Kidney glomerular epithelial cell (primary cell): ENCODE results near the gene LDLRAD4.

Experiments used
- DNase-seq: peaks from one replicate; lab custom pipeline; 2025; lab: John Stamatoyannopoulos, UW

Gene LDLRAD4

DNA sequence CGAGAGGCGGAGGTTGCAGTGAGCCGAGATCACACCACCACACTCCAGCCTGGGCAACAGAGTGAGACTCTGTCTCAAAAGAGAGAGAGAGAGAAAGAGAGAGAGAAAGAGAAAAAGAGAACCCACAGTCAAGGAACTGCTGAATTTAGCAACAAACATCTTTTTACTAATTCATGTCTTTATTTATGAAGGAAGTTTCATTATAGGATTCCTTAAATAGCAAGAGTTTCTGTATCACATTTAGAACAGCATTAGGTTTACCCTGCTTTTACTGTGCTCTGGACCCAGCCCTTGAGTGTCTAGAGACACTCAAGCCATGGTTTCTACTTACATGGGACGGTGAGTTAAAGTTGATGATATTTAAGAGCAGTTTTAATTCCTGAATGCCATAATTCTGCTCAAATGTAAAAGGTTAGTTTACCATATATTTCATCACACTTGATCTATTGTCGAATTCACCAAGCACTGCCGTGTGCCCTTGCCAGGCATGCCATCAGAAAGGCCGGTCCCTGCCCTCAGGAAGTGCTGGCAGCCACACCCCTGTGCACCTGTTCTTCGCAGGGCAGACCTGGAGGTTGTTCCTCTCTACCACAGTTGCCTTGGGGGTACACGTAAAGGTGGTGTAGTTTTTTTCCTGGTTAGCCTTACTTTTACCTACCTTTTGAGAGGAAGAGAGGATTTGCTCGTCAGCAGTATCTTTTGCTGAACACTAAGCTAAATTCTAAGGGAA is 153.3 kb downstream of the LDLRAD4 start:
- DNase-seq, result no peak

DNA sequence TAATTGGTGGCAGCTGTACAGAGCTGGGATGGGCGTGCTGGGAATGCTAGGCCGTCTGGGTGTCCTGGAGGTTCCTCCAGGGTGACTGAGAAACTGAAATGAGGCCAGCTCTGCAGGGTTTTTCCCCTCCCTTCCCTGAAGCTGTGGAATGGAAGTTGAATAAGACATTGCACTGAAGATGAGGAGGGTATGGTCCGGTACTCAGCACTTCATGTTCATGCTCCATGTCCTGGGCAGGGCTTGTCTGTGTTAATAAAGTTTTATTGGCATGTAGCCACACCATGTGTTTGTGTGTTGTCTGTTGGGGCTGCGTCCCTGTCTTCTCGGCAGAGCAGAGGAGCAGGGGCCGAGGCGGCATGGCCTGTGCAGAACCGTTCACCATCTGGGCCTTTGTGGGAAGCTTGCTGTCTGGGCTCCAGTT is 154.0 kb downstream of the LDLRAD4 start:
- no peak for DNase-seq

DNA sequence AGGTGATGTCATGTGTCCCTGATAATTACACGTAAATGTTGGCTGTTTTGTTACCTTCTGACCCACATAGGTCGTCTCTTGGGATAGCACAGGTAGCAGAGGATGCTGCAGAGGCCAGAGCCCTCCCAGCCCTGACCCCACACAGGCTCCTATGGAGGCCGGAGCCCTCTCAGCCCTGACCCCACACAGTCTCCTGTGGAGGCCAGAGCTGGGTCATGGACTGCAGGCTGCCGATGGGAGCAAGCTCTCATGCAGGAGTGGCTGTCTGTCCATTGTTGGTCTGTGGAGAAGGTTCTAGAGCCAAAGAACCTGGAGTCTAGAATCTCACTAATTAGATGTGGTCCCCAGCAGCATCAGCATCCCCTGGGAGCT is 155.5 kb downstream of the LDLRAD4 start:
- no peak for DNase-seq

DNA sequence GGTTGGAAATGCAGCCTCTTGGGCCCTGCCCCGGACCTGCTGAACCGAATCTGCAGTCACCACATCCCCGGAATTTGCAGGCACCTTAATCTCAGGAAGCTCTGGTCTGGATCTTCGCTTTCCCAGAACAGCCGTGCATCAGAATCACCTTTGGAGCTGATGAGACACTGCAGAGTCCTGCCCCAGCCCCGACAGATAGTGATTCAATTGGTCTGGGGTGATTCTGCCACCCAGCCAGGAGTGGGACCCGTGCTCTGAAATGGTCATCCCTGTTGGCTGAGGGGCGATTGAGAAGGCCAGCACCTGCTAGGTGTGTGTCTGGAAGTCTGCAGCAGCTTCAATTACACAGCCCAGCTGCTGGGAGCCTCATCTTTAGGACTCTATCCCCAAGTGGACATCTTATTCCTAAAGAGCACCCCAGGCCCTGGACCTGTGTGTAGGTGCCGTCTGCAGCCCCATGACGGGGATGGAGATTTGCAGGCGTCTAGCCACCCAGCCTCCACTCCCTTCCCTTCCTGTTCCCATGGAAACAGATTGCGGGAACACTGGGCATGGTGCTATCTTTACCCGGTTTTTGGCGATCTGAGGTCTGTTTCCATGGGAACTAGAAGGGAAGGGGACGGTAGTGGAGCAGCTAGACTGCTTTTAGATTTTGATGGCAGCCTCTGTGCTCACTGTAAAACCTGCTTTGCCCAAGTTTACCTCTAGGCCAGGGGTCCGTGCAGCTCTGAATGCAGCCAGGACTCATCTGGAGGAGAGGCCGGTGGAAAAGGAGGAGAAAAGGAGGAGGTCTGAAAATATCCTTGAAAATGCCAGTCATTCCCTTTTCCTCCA is 156.1 kb downstream of the LDLRAD4 start:
- DNase-seq, result no peak

DNA sequence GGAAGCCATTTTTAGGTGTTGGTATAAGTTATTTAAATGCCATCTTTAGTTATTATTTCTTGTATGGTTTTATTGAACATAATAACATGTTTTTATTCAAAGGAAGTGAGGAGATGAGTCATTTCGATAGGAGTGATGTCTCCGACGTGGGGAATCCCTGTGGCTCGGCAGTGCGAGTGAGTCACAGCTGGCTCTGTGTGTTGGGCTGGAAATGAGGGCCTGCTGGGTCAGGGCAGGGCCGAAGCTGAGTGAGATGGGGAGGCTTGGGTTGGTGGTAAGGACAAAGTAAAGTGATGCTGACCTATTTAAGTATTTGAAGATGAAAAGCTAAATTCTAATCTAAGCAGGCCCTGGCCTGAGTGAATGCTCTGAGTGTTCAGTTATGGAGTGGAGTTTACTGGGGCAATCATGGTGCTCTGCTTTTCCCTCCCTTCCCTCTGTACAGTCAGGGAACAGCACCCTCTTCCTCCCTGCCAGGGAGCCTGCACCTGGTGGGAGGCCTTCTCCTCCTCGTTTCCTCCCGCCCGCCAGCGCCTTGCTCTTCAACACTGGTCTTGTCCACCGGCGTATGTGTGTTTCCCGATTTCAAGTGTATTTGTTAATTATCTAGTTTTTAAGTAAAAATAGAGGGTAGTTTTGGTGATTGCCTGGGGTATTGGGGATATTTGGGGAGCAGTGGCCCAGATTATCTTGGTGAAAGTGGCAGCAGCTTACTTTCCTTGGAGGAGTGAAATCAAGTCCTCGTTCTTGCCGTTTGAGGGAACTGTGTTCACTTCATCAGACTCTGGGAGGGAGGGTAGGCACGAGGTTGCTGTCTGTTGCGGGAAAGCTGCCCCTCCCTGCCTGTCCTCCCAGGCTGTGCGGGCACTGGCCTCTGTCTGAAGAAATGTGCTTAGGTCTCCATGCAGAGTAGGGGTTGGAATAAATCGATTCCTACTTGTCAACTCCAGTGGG is 157.0 kb downstream of the LDLRAD4 start:
- DNase-seq, result peak; percentile 86

GRCh38 chr18:13376298-13376840 is 157.8 kb downstream of the LDLRAD4 start:
- no peak for DNase-seq

- DNase-seq, result no peak
These were observed 158.3 kb downstream of the LDLRAD4 start for GRCh38 chr18:13376841-13377351.

- peak; percentile 9 for DNase-seq
These were observed 158.9 kb downstream of the LDLRAD4 start for GRCh38 chr18:13377496-13377895.

- no peak for DNase-seq
These were observed 159.6 kb downstream of the LDLRAD4 start for GRCh38 chr18:13378150-13378549.

DNA sequence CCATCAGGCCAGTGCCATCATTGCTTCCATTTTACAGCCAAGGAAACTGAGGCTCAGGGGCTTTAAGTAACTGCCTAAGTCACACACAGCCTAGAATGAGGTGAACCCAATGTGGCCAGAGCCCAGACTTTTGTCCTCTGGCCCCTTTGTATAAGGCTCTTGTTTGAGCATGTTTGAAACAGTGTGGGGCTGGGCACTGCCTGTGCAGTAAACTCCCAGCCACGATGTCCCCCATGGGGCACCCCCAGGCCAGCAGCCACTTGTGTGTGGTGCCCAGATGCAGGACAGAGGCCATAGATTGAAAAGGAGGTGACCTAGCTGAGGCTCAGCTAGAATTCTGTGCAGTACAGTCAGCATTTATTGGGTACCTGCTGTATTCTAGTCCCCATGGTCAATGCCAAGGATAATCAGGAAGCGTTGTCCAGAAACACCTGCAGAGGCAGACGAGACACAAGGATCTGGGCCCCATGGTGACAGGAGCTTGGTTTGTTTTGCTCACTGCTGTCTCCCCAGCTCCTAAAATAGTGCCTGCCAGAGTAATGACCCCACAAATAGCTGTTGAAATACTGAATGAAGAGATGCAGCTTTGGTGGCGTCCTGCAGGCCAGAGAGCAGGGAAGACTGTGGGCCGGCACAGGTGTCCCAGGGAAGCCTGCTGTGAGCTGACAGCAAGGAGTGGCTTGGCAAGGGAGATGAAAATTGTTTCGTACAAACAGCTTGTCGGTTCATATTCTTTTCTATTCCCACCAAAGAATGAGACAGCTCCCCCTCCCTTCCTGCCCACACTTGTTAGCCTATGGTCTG is 160.7 kb downstream of the LDLRAD4 start:
- DNase-seq, result no peak

DNA sequence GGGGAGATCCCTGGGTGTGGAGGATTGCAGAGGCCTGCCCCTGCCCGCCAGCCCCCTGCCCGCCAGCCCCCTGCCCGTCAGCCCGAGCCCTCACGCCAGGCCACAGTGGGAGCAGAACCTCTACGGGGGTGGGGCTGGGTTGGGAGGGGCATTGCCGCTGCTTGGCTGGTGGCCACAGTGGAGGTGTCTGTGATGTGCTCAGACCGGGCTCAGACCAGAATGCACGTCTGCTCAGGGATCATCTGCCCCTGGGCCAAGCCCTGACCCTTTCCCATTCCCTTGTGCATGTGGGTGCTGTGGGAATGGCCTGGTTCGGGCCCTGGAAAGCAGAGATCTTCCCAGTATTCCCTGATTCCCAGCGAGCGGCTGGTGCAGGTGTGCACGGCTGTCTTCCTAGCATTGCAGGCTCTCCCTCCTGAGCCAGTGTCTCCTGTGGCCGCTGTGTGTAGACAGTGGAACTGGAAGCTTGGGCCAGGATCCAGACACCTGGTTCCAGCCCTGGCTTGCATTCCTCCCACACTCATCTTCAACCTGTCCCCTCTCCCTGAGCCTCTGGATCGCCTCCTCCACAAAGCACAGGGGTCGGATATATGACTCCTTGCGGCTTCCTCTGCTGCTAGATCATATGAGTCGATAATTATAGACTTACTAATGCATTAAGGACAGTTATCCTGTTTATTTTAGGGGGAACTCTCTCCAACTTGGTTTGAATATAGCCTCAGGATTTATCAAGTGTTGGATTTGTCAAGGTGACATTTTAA is 161.6 kb downstream of the LDLRAD4 start:
- DNase-seq, result peak; percentile 12

DNA sequence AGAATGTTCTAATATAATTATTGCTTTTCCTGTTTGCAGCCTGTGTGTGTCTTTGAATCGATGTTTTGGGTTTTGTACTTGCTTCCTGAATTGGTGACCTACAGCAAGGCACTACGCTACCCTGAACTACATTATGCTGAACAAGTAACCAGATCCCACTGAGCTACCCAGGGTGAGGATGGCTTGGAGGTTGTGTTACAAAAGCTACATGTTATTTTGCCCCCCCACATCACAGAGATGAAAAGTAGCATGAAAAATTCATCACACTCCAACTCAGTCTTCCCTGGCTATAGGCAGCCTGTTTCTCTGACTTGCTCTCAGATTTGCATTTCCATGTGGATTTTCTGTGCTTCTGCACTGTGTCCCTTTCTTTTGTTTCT is 162.1 kb downstream of the LDLRAD4 start:
- no peak for DNase-seq

GRCh38 chr18:13381331-13381730 is 162.8 kb downstream of the LDLRAD4 start:
- no peak for DNase-seq

DNA sequence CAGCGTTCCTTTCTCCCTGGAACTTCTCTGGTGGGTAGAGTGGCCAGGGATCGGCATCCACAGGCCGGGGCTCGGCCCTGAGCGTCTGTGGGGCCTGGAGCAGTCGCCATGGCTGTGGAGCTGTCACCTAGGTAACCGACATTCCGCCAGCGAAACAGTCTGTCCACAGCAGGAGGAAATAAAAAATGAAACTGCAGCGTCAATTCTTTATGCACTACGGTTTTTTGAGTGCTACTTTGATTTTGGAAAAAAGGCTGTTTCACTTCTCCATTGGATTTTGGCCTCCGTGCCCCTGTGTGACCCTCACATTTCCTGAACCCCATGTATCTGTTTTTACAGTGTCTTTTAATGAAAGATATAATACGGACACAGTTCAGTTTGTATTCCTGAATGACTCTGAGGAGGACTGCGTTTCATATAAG is 163.4 kb downstream of the LDLRAD4 start:
- peak; percentile 53 for DNase-seq

GRCh38 chr18:13382366-13382953 is 163.9 kb downstream of the LDLRAD4 start:
- DNase-seq, result peak; percentile 74

- no peak for DNase-seq
These were observed 164.6 kb downstream of the LDLRAD4 start for GRCh38 chr18:13382954-13383827.

DNA sequence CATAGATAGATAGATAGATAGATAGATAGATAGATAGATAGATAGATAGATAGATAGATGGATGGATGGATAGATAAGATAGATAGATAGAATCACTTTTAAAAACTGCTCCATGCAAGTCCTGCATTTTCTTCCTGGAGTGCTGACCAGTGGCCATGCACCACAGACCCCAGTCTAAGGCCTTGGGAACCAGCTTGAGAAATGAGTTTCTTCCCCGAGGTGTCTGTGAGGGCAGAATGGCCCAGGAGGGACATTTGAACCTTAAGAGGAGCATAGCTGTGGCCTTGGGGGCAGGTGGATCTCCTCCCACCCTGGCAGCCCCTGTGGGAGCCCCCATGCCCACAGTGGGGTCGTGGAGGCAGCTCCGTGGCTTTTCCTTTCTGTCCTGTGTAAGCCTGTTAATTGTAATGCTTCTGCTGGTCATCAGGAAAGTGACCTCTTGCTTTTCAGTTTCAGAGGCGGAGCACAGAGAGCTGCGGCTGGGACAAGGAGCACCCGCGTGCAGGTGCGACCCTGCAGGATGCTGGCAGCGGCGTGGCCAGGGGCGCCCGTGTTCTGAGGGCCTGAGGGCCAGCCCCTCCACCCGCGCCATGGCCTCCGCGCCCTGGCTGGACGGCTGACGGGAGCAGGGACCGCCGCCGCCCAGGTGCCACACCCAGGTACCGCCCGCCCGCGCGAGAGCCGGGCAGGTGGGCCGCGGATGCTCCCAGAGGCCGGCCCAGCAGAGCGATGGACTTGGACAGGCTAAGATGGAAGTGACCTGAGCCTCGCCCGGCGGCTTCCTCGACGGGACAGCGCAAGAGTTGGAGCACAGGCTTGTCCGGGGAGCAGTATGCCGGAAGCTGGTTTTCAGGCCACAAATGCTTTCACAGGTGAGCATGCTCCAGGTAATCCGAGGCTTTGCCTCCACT is 168.6 kb downstream of the LDLRAD4 start:
- DNase-seq, result no peak
